Fibroblast of pulmonary artery (primary cell): Measurements from ENCODE around the gene HTR2C.

ENCODE experiments used
- DNase-seq: peaks from one replicate; pipeline ENCODE4 v3.0.0-alpha.2; 2010; ENCODE audit warnings: low read depth
- H3K4me3 ChIP-seq: replicated peaks from 2 replicates; pipeline ENCODE4 v1.5.1; 2011; ENCODE audit warnings: low read depth, mild to moderate bottlenecking, control low read depth, low read length, moderate library complexity
- TF ChIP-seq, protein P1 (sequence below): IDR thresholded peaks from 2 replicates; pipeline ENCODE4 v1.5.1; 2011; ENCODE audit warnings: mild to moderate bottlenecking, control low read depth, low read length, inconsistent platforms; ENCODE audit errors: missing control alignments

HTR2C gene

DNA sequence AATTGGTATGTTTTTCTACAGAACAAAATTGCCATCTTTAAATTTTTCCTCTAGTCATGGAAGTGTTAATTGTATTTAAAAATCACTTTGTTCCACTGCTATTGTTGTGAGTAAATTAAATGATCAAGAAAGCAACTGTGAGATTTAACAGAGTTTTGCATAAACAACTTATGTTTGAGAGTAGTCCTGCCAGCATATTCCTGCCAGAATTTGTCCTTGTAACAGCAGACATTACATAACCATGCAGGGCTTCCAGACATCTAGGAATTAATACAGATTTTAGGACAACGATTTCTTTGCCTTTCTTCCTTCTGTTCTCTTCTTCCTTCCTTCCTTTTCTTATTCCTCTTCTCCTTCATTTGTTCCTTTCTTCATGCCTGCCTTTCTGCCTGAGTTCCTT is 125.5 kb downstream of the HTR2C start:
- TF ChIP-seq, protein P1, sequence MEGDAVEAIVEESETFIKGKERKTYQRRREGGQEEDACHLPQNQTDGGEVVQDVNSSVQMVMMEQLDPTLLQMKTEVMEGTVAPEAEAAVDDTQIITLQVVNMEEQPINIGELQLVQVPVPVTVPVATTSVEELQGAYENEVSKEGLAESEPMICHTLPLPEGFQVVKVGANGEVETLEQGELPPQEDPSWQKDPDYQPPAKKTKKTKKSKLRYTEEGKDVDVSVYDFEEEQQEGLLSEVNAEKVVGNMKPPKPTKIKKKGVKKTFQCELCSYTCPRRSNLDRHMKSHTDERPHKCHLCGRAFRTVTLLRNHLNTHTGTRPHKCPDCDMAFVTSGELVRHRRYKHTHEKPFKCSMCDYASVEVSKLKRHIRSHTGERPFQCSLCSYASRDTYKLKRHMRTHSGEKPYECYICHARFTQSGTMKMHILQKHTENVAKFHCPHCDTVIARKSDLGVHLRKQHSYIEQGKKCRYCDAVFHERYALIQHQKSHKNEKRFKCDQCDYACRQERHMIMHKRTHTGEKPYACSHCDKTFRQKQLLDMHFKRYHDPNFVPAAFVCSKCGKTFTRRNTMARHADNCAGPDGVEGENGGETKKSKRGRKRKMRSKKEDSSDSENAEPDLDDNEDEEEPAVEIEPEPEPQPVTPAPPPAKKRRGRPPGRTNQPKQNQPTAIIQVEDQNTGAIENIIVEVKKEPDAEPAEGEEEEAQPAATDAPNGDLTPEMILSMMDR = no peak
- no peak overlapping the region for H3K4me3 ChIP-seq

DNA sequence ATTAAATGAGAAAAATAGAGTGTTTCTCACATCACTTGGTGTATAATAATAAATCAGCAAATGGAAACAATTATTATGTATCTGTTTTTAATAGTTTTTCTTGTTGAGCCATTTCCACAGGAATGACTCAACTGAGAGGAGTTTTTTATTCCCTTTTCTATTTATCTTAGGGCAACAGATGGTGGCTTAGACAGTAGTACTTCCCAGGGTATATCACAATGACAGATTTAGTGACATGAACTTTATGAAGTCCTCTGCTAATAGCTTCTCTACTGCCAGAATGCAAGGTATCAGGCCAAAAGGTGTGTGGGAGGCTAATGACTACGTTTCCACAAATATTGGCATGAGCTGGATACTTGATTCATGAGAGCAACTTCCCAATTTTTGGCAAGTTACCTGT is 126.7 kb downstream of the HTR2C start:
- no peak overlapping the region for H3K4me3 ChIP-seq
- DNase-seq = no peak
- TF ChIP-seq, protein P1 = no peak

More for the DNA sequence above, 125.5 kb downstream of the HTR2C start:
- no peak for DNase-seq

DNA sequence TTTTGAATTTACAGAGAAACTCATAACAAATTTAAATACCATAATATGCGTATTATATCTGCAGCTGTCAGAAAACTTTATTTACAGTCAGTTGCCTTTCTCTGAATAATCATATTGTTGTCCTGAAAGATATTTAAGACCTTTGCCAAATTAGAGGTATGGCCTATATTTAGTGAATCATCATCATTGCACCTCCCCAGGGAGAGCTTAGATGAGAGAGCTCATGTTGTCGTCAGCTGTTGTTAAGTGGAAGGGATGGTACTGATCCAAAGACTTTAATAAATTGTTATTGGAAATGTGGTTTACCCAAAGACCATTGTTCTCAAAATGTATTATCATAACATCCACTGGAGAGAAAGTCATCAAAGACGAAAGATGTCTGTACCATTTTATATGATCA is 128.6 kb downstream of the HTR2C start:
- no peak for DNase-seq
- TF ChIP-seq, protein P1 = no peak
- H3K4me3 ChIP-seq = no peak overlapping the region

DNA sequence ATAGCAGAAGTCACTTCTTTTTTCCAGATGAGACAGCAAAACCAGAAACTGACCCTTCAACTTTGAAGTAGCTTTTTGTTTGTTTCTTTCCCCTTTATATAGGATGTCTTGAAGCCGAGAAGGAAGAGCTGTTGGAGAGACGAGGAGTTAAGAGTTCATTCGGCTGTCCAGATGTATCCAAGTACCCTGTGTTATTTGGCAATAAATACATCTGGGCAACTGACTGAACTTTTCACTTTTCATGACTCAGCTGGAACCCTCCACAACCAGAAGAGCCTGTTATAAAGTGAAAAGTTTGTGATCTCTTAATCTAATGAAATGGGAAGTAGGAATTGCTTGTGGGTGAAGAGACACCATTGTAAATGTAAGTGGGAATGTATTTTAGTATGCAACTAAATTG is 131.2 kb downstream of the HTR2C start:
- no peak overlapping the region for H3K4me3 ChIP-seq
- DNase-seq = no peak
- TF ChIP-seq, protein P1 = no peak

DNA sequence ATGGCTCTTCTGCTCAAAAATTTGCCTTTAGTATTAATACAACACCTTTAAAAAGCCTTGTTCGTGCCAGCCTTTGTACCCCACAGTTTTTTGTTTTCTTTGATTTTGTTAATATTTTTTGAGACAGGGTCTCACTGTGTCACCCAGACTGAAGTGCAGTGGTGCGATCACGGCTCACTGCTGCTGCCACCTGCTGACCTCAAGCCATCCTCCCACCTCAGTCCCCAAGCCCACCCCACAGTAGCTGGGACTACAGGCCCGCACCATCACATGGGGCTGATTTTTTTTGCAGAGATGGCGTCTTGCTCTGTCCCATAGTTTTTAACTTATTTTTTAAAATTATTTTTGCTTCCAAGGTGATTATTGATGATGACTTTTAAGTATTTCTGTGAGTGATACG is 134.0 kb downstream of the HTR2C start:
- H3K4me3 ChIP-seq = no peak overlapping the region
- no peak for DNase-seq
- TF ChIP-seq, protein P1 = peak; percentile 4

DNA sequence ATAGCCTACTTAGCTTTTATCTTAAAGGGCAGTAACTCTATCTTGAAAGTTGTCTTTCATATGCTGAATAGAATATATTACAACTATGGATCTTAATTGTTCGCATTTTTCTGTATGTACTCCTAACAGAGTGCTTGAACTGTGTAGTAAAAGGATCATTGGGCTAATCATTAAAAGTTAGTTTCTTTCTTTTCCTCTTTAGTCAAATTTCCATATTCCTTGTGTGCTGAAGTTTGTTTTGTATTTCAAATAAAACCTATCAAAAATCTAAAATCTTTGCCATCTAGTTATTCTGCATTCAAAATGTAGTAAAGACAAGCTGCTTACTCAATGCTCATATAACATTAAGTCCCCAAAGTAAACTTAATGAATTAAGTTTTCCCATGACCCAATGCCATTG is 182.7 kb downstream of the HTR2C start:
- TF ChIP-seq, protein P1 = no peak
- no peak overlapping the region for H3K4me3 ChIP-seq
- no peak for DNase-seq

DNA sequence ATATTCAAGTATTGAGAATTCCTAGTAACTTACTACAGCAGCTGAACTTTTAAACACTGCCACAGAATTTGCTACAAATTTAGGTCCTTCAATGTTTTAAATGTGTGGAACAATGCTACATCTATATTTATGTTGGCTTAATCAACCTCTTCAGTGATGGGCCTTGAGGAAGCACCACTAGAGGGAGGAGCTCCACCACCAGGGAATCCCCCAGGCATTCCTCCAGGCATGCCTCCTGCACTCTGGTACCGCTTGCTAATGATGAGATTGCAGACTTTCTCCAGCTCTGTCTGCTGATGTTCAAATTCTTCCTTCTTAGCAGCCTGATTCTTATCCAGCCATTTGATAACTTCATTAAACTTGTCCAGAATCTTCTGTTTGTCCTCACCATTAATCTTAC is 190.8 kb downstream of the HTR2C start:
- TF ChIP-seq, protein P1 = no peak
- no peak overlapping the region for H3K4me3 ChIP-seq
- DNase-seq = no peak
